ENCODE measurements around the gene OTUD1. TPM values are rescaled to one million over a fixed set of nuclear protein-coding genes. Genes with fewer than 3 reads are reported as not detected.

OTUD1 gene
- polyA plus RNA-seq, 1 donor from 2014 or later: 6.0 TPM

- Histone ChIP-seq H3K79me2 (replicated peaks; ENCODE audit: insufficient read depth, low read length) (no peaks in the 10 kb centered on the region), H3K27ac (ENCODE audit: low read length) (no peak overlapping the region), H3K4me3 (ENCODE audit: low read length) (no peak overlapping the region), H3K9ac (ENCODE audit: low read length) (no peak overlapping the region), H3K27me3 (ENCODE audit: insufficient read depth, low read depth, low read length) (no peaks in the 10 kb centered on the region), H2AFZ (ENCODE audit: low read depth, low read length) (no peak overlapping the region), H3F3A (ENCODE audit: insufficient read depth, low read length, poor library complexity, severe bottlenecking) (no peaks in the 10 kb centered on the region), H4K20me1 (ENCODE audit: insufficient read depth) (no peaks in the 10 kb centered on the region), H3K36me3 (ENCODE audit: insufficient read depth, low read length) (no peaks in the 10 kb centered on the region), H3K9me3 (ENCODE audit: low read length) (no peaks in the 10 kb centered on the region), H3K9me2 (ENCODE audit: insufficient read depth, low read length) (no peaks in the 10 kb centered on the region), H3K4me2 (ENCODE audit: low read length) (no peak overlapping the region)
- no peak for TF ChIP-seq CTCF (IDR thresholded peaks at IDR 0.05; ENCODE audit: poor library complexity, severe bottlenecking)
- no peak for TF ChIP-seq RAD21 (conservative IDR thresholded peaks at IDR 0.05)
- no peak for TF ChIP-seq MXI1 (conservative IDR thresholded peaks at IDR 0.05; ENCODE audit: poor library complexity, severe bottlenecking)
- no peak for TF ChIP-seq REST (IDR thresholded peaks at IDR 0.05; ENCODE audit: borderline replicate concordance)
- TF ChIP-seq TAF1 (IDR thresholded peaks at IDR 0.05; ENCODE audit: low read depth): no peak
- no peak for TF ChIP-seq EZH2 (IDR thresholded peaks at IDR 0.05; ENCODE audit: borderline replicate concordance, insufficient read depth, low read length, poor library complexity, severe bottlenecking)
Measured at GRCh38 chr10:23402856-23403255, 36.0 kb upstream of the OTUD1 start.

- Histone ChIP-seq H2AFZ (ENCODE audit: low read depth, low read length) (no peak overlapping the region), H3K9me3 (ENCODE audit: low read length) (no peaks in the 10 kb centered on the region), H3K79me2 (replicated peaks; ENCODE audit: insufficient read depth, low read length) (no peaks in the 10 kb centered on the region), H4K20me1 (ENCODE audit: insufficient read depth) (no peaks in the 10 kb centered on the region), H3K4me2 (ENCODE audit: low read length) (no peak overlapping the region), H3K9me2 (ENCODE audit: insufficient read depth, low read length) (no peaks in the 10 kb centered on the region), H3F3A (ENCODE audit: insufficient read depth, low read length, poor library complexity, severe bottlenecking) (no peaks in the 10 kb centered on the region), H3K4me3 (ENCODE audit: low read length) (no peak overlapping the region), H3K27ac (ENCODE audit: low read length) (no peak overlapping the region), H3K9ac (ENCODE audit: low read length) (no peak overlapping the region), H3K36me3 (ENCODE audit: insufficient read depth, low read length) (no peaks in the 10 kb centered on the region), H3K27me3 (ENCODE audit: insufficient read depth, low read depth, low read length) (no peaks in the 10 kb centered on the region)
- no peak for TF ChIP-seq EZH2 (IDR thresholded peaks at IDR 0.05; ENCODE audit: borderline replicate concordance, insufficient read depth, low read length, poor library complexity, severe bottlenecking)
- TF ChIP-seq REST (IDR thresholded peaks at IDR 0.05; ENCODE audit: borderline replicate concordance): no peak
- TF ChIP-seq SMC3 (conservative IDR thresholded peaks at IDR 0.05; ENCODE audit: poor library complexity): no peak
- no peak for TF ChIP-seq MXI1 (conservative IDR thresholded peaks at IDR 0.05; ENCODE audit: poor library complexity, severe bottlenecking)
- TF ChIP-seq TAF1 (IDR thresholded peaks at IDR 0.05; ENCODE audit: low read depth): no peak
- no peak for TF ChIP-seq CTCF (IDR thresholded peaks at IDR 0.05; ENCODE audit: poor library complexity, severe bottlenecking)
- no peak for TF ChIP-seq RAD21 (conservative IDR thresholded peaks at IDR 0.05)
- TF ChIP-seq POLR2AphosphoS5 (IDR thresholded peaks at IDR 0.05): no peak
- no peak for TF ChIP-seq EP300 (conservative IDR thresholded peaks at IDR 0.05; ENCODE audit: poor library complexity, severe bottlenecking)
Measured at GRCh38 chr10:23403278-23403677, 35.6 kb upstream of the OTUD1 start.

Measured in neural cell (in vitro differentiated cells).